Peyer's patch (tissue), 4 donors: ENCODE measurements around the gene CHST15. TPM values are rescaled to one million over a fixed set of nuclear protein-coding genes. Genes with fewer than 3 reads are reported as not detected.

ENCODE experiments used
- DNase-seq, 3 donors: peaks; one replicate each; pipeline ENCODE4 v3.0.0-alpha.2; 2017 to 2019
- H3K27ac ChIP-seq, 4 donors: fragments of 200-600 bp; sonication (generic); one replicate each; pipeline ENCODE4 v1.5.1; 2016 to 2019
- H3K27me3 ChIP-seq, 2 donors: fragments of 200-600 bp; sonication (generic); one replicate each; pipeline ENCODE4 v1.5.1; 2019
- H3K36me3 ChIP-seq, 3 donors: fragments of 200-600 bp; sonication (generic); one replicate each; pipeline ENCODE4 v1.5.1; 2016 to 2019
- H3K4me1 ChIP-seq, 4 donors: fragments of 200-600 bp; sonication (generic); one replicate each; pipeline ENCODE4 v1.5.1; 2016 to 2019
- H3K4me3 ChIP-seq, 4 donors: fragments of 200-600 bp; sonication (generic); 1 replicate in 3 of 4; 2 replicates in 1 of 4; pipeline ENCODE4 v1.5.1; 2016 to 2019; ENCODE audit warnings: mild to moderate bottlenecking in 1 of 4
- H3K9me3 ChIP-seq, 4 donors: fragments of 200-600 bp; sonication (generic); one replicate each; pipeline ENCODE4 v1.5.1; 2016 to 2019; ENCODE audit warnings: mild to moderate bottlenecking in 1 of 4
- POLR2A ChIP-seq, 2 donors: fragments of 450-650 bp; IDR thresholded peaks; one replicate each; pipeline ENCODE4 v1.5.1; 2017; ENCODE audit warnings: antibody characterized with exemption in 2 of 2, mild to moderate bottlenecking in 2 of 2, moderate library complexity in 2 of 2
- total RNA-seq, 4 donors: library from RNA; depleted of rRNA; stranded (reverse); fragments of >200 nt; gene quantifications; one replicate each; pipeline ENCODE4 v1.1.0, GENCODE V29; 2016
- TF ChIP-seq, protein P1 (sequence below), 6 experiments: fragments of 450-650 bp in 4 of 6; fragments of 200-600 bp in 2 of 6; sonication (generic) in 1 of 6; IDR thresholded peaks; one replicate each; pipeline ENCODE4 v1.5.1; 2017 to 2019; ENCODE audit warnings: antibody characterized with exemption in 6 of 6, mild to moderate bottlenecking in 3 of 6, moderate library complexity in 1 of 6

Gene CHST15
- total RNA-seq, 4 donors from 2014 or later: 3.9 to 55.3 (median 10.9) TPM

- Histone ChIP-seq H3K4me1 (peaks cover 0 to 16% (median 6%) of the 10 kb centered on the region in 4 donors), H3K27ac (no peak overlapping the region), H3K4me3 (no peak overlapping the region), H3K9me3 (no peaks in the 10 kb centered on the region), H3K36me3 (no peaks in the 10 kb centered on the region), H3K27me3 (no peaks in the 10 kb centered on the region)
- no peak for TF ChIP-seq POLR2A (IDR thresholded peaks at IDR 0.05)
- TF ChIP-seq, protein P1, sequence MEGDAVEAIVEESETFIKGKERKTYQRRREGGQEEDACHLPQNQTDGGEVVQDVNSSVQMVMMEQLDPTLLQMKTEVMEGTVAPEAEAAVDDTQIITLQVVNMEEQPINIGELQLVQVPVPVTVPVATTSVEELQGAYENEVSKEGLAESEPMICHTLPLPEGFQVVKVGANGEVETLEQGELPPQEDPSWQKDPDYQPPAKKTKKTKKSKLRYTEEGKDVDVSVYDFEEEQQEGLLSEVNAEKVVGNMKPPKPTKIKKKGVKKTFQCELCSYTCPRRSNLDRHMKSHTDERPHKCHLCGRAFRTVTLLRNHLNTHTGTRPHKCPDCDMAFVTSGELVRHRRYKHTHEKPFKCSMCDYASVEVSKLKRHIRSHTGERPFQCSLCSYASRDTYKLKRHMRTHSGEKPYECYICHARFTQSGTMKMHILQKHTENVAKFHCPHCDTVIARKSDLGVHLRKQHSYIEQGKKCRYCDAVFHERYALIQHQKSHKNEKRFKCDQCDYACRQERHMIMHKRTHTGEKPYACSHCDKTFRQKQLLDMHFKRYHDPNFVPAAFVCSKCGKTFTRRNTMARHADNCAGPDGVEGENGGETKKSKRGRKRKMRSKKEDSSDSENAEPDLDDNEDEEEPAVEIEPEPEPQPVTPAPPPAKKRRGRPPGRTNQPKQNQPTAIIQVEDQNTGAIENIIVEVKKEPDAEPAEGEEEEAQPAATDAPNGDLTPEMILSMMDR (IDR thresholded peaks at IDR 0.05): no peak
- no peak for DNase-seq
Observed at GRCh38 chr10:124059551-124059950, 33.8 kb downstream of the CHST15 start.

DNA sequence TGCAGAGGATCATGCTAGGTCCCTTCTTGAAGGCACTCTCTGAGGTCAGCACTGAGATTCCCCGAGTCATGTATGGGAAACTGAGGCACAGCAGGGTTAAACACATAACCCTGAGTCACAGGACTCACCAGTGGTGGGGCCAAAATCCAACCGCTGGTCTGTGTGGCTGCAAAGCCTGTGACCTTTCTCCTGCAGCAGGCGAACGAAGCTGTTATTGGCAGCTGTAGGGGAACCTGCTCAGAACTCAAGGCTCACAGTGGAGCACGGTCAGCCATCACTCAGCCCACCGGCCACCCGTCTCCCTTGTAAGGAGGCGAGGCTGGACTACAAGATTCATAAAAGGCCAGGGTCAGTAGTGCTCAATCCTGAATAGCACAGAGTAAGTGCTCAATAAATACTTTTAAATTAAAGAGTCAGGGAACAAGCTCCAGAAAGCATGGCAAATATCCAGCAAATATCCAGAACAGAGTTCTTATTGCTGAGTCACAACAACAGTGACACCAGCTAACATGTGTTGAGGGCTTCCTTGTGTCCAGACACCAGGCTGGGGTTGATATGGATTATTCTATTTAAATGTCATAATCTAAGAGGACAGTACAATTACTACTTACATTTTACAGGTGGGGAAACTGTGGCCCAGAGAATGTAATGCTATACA is 34.9 kb downstream of the CHST15 start:
- H3K36me3 ChIP-seq: no peaks in the 10 kb centered on the region
- TF ChIP-seq, protein P1 (IDR thresholded peaks at IDR 0.05): no peak
- TF ChIP-seq POLR2A (IDR thresholded peaks at IDR 0.05): no peak
- H3K4me1 ChIP-seq: peaks cover 0 to 8% (median 2%) of the 10 kb centered on the region in 4 donors
- no peak for DNase-seq
- H3K27ac ChIP-seq: no peak overlapping the region
- H3K4me3 ChIP-seq: no peak overlapping the region
- no peaks in the 10 kb centered on the region for H3K9me3 ChIP-seq
- H3K27me3 ChIP-seq: no peaks in the 10 kb centered on the region

GRCh38 chr10:124057601-124058000 is 35.8 kb downstream of the CHST15 start:
- Histone ChIP-seq H3K9me3 (no peaks in the 10 kb centered on the region), H3K4me1 (no peaks in the 10 kb centered on the region), H3K27me3 (no peaks in the 10 kb centered on the region), H3K27ac (no peak overlapping the region), H3K4me3 (no peak overlapping the region), H3K36me3 (no peaks in the 10 kb centered on the region)
- TF ChIP-seq, protein P1 (IDR thresholded peaks at IDR 0.05): no peak
- TF ChIP-seq POLR2A (IDR thresholded peaks at IDR 0.05): no peak
- no peak for DNase-seq

DNA sequence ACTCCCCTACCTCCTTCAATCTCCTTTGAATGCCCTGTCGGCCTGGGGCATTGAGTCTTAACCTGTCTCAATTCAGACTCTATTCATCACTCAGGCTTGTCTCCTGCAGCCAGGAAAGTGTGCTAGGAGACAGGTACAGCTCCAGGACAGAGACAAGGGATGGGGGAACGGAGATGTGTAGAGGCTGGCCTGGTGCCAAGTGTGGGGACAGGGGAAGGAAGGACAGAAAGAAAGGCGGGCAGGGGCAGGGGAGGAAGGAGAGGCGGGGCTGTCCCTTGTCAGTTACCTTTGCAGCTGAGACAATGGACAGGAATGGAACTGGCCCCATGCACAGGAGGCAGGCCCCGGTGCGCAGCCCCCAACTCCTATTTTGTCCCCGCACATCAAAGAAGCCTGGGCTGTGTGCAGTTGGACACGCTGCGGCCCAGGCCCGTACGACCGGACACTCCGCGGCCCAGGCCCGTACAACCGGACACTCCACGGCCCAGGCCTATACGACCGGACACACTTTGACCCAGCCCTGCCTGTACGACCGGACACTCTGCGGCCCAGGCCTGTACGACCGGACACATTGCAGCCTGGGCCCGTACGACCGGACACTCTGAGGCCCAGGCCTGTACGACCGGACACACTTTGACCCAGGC is 36.9 kb downstream of the CHST15 start:
- H3K4me3 ChIP-seq: no peak overlapping the region
- H3K4me1 ChIP-seq: no peaks in the 10 kb centered on the region
- no peak for TF ChIP-seq POLR2A (IDR thresholded peaks at IDR 0.05)
- TF ChIP-seq, protein P1 (IDR thresholded peaks at IDR 0.05): no peak
- DNase-seq: no peak
- no peaks in the 10 kb centered on the region for H3K36me3 ChIP-seq
- no peaks in the 10 kb centered on the region for H3K9me3 ChIP-seq
- no peak overlapping the region for H3K27ac ChIP-seq
- no peaks in the 10 kb centered on the region for H3K27me3 ChIP-seq

DNA sequence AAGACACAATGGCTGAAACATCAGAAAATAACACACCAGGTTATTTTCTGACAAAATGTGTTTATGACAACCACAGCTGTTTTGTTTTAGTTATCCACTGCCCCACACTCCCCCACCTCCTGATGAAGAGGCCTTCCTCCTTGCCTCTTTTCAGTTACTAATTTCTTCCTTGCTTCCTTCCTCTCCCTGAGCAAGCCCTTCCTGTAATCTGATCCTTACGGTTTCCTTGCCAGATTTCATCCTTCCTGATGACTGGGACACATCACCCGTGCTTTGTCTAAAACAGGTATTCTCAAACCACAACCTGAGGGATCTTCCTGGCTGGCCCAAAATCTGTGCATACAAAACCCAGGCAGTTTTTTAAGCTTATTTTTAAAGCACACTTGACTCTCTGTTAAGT is 39.4 kb downstream of the CHST15 start:
- no peak for DNase-seq
- H3K4me1 ChIP-seq: no peaks in the 10 kb centered on the region
- no peak overlapping the region for H3K27ac ChIP-seq
- H3K4me3 ChIP-seq: no peak overlapping the region
- no peaks in the 10 kb centered on the region for H3K27me3 ChIP-seq
- H3K36me3 ChIP-seq: no peaks in the 10 kb centered on the region
- TF ChIP-seq, protein P1 (IDR thresholded peaks at IDR 0.05): no peak
- TF ChIP-seq POLR2A (IDR thresholded peaks at IDR 0.05): no peak
- no peaks in the 10 kb centered on the region for H3K9me3 ChIP-seq
